AG09309 (cell line): ENCODE data around the gene UGT2A3.

Experiments
- DNase-seq: peaks from one replicate; pipeline ENCODE4 v3.0.0-alpha.2; 2010; ENCODE audit warnings: low read depth
- H3K4me3 ChIP-seq: 2 replicates; pipeline ENCODE4 v1.5.1; 2011; ENCODE audit warnings: mild to moderate bottlenecking, low read depth, low read length, moderate library complexity; ENCODE audit not compliant: control insufficient read depth
- CTCF ChIP-seq: IDR thresholded peaks from 2 replicates; pipeline ENCODE4 v1.5.1; 2011; ENCODE audit warnings: mild to moderate bottlenecking, low read depth, low read length, inconsistent platforms; ENCODE audit not compliant: insufficient read depth, control insufficient read depth; ENCODE audit errors: missing control alignments

UGT2A3 gene

GRCh38 chr4:68883870-68884269 is 67.7 kb downstream of the UGT2A3 start:
- H3K4me3 ChIP-seq, result no peak overlapping the region
- no peak for TF ChIP-seq CTCF
- no peak for DNase-seq
